DMS53 treated with DMSO at 0.1 percent for 48 hours (cell line): ENCODE data around the gene THRSP.
"Not testable (repeated sequence)": the region's sequence is repeated elsewhere in the genome, so short reads cannot be mapped to it uniquely, and the experiment has no call there.

Experiments
- DNase-seq: peaks from one replicate; lab custom pipeline; 2025; ENCODE audit not compliant: unreplicated experiment; lab: John Stamatoyannopoulos, UW

Gene THRSP

DNA sequence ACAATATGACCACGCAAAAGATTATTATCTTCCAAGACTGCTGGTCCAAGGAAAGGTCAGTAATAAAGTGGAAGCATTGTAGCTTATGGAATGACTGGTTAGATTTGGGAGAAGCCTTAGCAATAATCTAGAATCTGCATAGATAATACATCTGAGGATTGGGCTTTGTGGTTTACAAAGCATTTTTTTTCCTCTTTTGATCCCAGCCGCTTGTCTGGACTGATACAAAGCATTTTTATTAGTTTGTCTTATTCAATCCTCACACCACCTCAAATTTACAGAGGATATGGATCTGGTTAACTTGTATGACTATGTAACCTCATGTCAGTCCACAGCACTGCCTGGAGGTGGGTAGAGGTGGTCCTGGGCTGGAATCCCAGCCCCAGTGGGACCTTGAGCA is 990 bp upstream of the THRSP start:
- no peak for DNase-seq

DNA sequence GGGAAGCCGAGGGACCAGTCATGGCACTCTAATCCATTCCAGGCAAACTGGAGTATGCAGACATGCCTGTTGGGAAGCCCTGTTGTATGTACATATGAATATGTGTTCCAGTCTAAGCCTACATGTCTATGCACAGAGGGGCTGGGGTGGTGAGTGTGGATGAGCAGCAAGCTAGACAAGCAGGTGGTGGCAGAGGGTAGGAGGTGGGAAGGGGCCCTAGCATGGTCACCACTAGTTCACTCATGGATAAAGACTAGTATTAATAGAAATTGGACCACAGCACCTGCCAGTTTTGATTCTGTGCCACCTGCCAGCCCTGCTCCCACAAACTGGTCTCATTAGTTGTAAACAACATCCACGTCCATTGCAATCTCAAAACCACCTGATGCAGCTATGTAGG is 1.5 kb downstream of the THRSP start:
- DNase-seq = no peak

DNA sequence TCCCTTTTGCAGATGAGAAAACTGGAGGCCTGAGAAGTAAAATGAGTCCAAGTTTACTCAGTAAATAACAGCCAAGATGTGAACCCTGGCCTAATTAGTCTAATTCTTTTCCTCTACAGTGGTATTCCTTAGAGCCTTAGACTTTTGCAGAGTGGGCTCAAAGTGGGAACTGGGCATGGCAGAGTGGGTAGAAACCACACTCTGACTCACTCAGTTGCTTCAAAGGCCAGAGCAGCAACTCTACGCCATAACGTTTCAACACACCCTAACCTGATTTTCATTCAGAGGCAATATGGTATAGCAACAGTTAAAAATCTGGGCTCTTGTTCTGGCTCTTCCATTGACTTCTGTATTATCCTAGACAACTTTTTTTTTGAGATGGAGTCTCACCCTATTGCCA is 2.8 kb downstream of the THRSP start:
- DNase-seq = no peak

DNA sequence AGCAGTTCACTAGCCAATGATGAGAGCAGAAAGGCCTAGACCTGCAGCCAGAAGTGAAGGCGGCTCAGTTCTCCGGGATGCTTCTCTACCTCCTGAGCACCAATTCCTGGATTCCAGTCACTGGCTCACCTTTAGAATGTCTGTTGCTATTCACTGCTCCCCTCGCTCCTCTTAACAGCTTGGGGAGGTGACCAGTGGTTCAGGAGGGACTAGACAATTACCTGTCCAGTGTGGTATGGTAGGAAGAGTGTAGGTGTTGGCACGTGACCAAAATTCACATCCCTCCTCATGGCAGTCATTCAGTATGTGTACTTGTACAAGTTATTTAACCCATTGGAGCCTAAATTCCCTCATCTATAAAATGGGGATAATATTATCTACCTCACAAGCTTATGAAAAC is 4.0 kb downstream of the THRSP start:
- no peak for DNase-seq

DNA sequence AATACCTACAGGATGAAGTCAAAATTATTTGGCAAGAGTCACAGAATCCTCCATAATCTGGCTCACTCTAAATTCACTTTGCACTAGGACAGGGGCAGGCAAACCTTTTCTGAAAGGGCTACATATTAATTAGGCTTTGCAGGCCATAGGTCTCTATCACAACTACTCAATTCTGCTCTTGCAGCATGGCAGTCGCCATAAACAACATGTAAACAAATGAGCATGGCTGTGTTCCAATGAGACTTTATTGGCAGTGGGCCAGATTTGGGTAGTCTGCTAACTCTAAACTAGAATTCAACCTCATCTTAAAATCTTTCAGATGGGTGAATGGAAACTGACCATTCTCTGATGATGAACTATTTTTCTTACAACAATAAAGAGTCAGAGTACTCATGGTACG is 5.8 kb downstream of the THRSP start:
- no peak for DNase-seq

DNA sequence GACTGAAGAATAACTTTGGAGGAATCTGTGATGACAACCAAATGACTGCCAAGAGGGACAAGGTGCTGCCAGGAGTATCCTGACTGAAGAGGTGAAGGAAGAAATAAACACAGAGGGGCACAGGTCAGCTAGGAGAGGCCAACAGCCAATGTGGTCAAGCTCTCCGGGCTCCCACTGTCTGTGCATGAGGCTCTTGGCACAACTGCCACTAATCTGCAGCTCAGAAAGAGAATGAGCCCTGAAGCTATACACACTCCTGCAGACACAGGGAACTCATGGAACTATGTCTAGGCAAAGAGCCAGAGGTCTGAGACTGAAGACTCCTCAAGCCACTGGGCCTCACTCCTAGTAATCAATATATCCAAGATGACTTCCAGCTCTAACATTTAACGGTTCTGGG is 7.0 kb downstream of the THRSP start:
- DNase-seq = no peak

DNA sequence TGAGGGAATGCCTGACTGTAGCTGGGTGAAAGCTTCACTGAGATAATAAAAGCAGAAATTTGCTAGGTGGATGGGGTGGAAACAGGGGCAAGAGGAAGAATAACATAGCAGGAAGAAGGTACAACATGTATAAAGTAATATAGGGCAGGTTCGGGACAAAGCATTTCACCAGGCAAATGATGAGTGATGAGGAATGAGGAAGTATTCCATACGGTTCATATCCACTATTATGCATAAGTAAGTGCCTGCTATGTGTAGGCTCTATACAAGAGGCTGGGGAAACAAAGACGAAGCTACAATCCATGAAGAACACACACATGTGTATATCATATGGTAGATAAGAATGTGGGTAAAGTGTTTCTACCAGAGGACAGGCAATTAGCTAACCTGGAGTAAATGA is 8.1 kb downstream of the THRSP start:
- no peak for DNase-seq

DNA sequence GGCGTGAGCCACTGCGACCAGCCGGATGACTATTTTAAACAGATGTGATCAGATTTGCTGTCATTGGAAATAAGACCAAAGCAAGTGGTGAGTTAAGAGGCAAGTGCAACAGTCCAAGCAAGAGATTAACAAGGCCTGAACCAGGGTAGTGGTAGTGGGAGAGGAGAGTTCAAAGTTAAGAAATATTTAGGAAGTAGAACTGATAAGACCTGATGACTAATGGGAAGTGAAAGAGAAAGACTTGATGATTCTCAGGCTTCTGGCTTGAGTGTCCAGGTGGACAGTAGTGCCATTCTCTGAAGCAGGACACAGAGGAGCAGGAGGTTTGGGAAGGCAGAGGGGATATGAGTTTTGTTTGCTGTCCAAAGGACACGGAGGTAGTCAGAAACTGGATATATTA is 8.8 kb downstream of the THRSP start:
- DNase-seq = no peak

DNA sequence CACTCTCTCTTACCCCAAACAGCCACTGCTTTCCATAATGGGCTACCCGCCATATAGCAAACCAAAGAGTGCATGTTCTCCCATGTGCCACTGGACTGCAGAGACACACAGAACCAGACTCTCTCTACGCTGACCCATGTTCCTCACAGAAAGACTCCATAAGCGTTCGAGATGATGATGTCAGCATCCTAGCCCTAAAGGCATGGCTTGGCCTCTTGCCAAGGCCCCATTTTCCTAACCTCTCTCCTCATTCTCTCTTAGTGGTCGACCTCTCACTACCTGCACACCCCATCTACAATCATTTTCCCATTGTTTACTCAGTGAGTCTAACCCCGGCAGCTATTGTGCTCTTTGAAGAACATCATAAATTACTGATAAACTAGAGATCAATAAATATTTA is 11.1 kb downstream of the THRSP start:
- no peak for DNase-seq

DNA sequence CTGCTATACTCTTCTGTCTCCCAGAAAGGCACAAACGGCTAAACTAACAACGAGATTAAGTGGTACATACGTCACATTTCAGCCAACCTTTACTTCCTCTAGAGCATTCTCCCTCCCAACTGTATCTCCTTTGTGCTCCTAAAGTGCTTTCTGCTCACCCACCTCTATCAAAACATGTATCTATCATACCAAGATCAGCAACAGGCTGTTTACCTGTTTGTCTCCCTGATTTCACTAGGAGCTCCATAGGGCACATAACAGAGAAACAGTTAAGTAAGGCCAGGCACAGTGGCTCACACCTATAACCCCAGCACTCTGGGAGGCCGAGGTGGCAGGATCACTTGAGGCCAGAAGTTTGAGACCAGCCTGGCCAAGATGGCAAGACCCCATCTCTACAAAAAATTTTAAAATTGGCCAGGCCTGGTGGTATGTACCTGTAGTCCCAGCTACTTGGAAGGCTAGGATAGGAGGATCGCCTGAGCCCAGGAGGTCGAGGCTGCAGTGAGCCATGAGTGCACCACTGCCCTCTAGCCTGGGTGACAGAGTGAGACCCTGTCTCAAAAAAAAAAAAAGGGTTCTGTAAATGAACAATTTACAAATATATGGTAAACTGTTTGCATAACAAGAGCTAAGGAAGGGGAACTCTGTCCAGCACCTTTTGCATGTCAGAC is 13.2 kb downstream of the THRSP start:
- DNase-seq = no peak

DNA sequence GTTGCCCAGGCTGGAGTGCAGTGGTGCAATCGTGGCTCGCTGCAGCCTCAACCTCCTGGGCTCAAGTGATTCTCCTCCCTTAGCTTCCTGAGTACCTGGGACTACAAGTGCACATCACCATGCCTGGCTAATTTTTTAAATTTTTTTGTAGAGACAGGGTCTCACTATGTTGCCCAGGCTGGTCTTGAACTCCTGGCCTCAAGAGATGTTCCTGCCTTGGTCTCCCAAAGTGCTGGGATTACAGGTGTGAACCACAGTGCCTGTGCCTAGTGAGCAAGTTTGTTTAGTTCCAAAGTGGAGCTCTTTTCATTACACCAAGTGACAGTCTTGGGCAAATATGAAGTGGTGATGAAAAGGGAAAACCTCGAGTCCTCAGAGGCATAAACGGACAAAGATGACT is 13.9 kb downstream of the THRSP start:
- DNase-seq = not testable (repeated sequence)

DNA sequence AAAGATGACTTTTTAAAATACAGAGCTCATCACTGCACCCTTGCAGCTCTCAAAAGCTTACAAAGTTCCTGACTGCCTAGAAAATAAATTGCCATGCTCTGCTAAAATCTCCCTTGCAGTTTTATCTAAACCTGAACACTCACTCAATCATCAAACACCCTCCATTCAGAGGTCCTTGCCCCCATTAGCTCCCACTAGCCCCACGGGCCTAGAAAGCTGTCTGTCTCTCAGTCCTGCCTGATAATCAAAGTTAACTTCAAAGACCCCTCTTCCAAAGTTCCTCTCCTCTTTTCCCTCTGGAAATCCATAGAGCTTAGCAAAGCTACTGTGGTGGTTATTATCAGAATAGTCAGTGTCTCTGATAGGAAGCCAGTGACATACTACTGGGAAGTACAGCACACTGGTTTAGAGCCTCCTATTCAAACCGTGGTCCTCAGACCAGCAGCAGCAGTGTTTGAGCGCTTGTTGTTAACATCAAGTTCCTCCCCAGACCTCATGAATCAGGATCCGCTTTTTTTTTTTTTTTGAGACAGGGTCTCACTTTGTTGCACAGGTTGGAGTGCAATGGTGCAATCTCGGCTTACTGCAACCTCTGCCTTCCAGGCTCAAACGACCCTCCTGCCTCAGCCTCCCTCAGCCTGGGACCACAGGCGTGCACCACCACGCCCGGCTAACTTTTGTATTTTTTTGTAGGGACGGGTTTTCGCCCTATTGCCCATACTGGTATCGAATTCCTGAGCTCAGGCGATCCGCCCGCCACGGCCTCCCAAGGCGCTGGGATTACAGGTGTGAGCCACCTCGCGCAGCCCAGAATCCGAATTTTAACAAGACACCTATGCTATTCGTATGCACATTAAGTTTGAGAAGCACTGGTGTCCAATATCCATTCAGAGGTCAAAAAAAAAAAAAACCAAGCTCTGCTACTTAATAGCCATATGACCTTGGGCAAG is 14.8 kb downstream of the THRSP start:
- DNase-seq = no peak

DNA sequence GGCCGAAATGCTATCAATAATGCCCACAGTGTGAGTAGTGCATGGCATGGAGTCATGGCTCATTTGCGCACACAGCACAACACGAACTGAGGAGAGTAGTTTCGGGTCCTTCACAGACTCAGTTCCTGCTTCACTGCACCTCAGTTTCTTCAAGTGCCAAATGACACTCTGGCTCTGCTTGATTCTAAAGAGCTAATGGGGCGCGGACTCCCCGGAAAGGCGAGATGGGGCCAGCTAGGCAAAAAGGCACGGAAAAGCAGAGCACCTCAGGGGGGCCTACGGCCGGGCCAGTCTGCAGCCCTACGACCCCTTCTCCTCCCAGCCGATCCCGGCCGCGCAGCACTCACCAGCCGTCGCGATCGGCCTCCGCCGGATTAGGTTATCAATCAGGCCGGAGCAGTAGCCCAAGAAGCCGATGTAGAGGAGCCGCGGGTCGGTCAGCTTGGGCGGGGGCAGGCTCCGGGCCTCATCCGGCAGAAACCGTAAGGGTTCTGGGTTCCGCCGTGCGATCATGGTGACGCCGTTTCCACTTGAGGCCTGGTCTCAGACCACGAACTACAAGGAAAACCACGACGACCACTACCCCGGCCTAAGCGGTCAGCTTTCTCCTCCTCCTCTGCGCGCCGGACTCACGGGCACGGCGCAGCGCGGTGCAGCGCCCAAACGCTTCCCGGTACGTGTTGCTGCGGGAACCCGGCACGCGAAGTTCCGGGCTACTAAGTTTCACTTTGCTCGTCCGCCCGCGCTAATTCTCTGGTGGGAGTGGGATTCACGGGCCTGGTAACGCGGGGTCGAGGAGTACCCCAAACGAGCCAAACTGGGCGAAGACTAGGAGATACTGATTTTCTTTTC is 15.8 kb downstream of the THRSP start, which contains the start of gene NDUFC2:
Gene NDUFC2 (minus strand): TSS at position 631 of the 852 bp plus-strand sequence. CDS start 118 bp downstream, at position 513.
- peak; percentile 86 for DNase-seq

DNA sequence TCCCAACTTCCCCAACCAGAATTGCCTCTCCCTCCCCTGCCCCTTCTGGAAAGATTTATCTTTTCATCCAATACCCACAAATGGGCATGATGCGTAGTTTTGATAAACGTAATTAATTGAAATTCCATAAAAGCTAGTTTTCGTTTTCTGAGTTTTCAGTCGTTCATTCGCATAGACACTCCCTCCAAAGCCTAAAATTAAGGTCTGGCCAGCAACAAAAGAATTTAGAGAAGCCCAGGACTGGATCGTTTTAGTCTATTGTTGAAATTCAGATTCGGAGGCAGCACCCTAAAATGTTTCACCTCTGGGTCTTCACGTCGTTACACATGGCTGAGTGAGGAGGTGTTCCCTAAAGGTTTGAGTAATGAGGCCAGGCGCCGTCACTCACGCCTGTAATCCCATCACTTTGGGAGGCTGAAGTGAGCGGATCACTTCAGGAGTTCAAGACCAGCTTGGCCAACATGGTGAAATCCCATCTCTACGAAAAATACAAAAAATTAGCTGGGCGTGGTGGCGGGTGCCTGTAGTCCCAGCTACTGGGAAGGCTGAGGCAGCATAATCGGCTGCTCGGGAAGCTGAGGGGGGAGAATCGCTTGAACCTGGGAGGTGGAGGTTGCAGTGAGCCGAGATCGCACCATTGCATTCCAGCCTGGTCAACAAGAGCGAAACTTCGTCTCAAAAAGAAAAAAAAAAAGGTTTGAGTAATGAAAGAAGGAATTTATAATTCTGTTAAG is 16.6 kb downstream of the THRSP start:
- peak; percentile 79 for DNase-seq

DNA sequence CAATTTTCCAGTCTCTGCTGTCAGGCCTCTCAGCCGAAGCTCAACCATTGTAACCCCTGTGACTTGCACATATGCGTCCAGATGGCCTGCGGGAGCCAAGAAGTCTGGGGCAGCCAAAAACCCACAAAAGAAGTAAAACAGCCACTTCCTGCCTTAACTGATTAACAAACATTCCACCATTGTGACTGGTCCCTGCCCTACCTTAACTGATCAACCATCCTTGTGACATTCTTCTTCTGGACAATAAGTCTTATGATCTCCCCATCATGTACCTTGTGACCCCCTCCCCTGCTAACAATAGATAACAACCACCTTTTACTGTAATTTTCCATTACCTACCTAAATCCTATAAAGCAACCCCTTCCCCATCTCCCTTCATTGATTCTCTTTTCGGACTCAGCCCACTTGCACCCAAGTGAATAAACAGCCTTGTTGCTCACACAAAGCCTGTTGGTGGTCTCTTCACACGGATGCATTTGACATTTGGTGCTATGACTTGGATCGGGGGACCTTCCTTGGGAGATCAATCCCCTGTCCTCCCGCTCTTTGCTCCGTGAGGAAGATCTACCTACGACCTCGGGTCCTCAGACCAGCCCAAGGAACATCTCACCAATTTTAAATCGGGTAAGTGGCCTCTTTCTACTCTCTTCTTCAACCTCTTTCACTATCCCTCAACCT is 17.3 kb downstream of the THRSP start:
- DNase-seq = no peak

DNA sequence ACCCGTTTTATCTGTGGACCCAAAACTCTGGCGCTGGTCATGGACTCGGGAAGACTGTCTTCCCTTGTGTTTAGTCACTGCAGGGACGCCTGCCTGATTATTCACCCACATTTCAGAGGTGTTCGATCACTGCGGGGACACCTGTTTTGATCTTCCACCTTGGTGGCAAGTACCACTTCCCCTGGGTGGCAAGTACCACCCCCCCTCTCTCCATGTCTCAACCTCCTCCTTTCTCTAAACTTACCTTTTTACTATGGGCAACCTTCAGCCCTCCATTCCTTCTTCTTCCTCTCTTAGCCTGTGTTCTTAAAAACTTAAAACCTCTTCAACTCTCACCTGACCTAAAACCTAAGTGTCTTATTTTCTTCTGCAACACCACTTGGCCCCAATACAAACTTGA is 17.9 kb downstream of the THRSP start:
- DNase-seq = no peak

DNA sequence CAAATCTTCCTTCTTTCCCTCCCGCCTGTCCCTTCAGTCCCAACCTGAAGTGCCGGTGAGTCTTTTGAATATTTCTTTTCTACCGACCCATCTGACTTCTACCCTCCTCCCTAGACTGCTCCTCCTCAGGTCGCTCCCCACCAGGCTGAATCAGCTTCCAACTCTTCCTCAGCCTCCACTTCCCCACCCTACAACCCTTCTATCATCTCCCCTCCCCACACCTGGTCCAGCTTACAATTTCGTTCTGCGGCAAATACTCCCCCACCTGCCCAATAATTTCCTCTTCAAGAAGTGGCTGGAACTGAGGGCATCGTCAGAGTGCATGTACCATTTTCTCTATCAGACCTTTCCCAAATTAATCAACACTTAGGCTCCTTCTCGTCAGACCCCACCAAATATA is 18.5 kb downstream of the THRSP start:
- no peak for DNase-seq

DNA sequence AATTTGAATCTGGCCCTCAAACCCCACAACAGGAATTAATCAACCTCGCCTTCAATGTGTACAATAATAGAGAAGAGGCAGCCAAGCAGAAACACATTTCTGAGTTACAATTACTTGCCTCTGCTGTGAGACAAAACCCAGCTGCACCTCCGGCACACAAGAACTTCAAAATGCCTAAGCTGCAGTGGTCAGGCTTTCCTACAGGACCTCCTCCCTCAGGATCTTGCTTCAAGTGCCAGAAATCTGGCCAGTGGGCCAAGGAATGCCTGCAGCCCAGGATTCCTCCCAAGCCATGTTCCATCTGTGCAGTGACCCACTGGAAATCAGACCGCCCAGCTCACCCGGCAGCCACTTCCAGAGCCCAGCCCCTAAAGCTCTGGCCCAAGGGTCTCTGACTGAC is 19.4 kb downstream of the THRSP start:
- no peak for DNase-seq

DNA sequence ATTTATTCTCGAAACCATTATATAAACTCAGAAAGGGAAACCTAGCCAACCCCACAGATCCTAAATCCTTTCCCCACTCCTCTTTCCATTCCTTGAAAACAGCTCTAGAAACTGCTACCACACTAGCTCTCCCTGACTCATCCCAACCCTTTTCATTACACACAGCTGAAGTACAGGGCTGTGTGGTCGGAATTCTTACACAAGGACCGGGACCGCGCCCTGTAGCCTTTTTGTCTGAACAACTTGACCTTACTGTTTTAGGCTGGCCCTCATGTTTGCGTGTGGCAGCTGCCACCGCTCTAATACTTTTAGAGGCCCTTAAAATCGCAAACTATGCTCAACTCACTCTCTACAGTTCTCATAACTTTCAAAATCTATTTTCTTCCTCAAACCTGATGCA is 20.8 kb downstream of the THRSP start:
- DNase-seq = not testable (repeated sequence)

DNA sequence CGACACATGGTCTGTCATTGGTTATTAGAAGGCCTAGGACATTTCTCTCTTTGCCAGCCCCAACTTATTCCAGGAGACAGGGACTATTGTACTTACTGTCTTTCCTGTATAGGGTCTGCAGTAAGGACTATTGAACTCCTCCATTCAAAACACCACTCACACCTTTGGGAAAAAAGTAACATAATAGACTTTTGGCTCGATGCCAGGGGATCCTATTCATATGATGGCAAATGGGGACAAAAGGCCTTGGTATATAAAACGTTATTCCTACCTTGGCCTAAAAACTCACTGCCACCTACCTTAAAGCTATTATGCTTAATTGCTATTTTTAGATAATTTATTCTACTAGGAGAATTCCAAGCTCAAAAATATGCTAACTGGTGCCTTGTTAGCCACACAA is 22.3 kb downstream of the THRSP start:
- no peak for DNase-seq
